PC-9 (cell line): Measurements from ENCODE around the gene MLC1. TPM values are rescaled to one million over a fixed set of nuclear protein-coding genes. Genes with fewer than 3 reads are reported as not detected.

Experiments
- BruUV-seq: library from RNA; stranded (reverse); fragments of 400-500 nt; replicated peaks from 2 replicates; lab custom pipeline; 2021; lab: Mats Ljungman, UMichigan
- CTCF ChIA-PET: fragments of 300-600 bp; sonication (Branson Sonifier 250); formaldehyde crosslinking; loops from one replicate; lab custom pipeline; 2022; ENCODE audit warnings: antibody characterized with exemption; lab: Charles Lee
- POLR2A ChIA-PET: fragments of 300-600 bp; sonication (Branson Sonifier 250); formaldehyde crosslinking; loops from one replicate; lab custom pipeline; 2022; ENCODE audit warnings: antibody characterized with exemption; ENCODE audit not compliant: unreplicated experiment; lab: Charles Lee
- DNase-seq, 2 experiments: peaks; one replicate each; pipeline versions ENCODE4 v3.0.0 to v3.0.0-alpha.2; 2015 to 2022; ENCODE audit warnings: mixed read lengths in 1 of 2
- H2AFZ ChIP-seq: fragments of 200-600 bp; sonication (generic); 2 replicates; pipeline ENCODE4 v1.8.1; 2017; ENCODE audit warnings: antibody characterized with exemption
- H3F3A ChIP-seq: fragments of 200-600 bp; sonication (generic); 2 replicates; pipeline ENCODE4 v1.8.1; 2017; ENCODE audit warnings: antibody characterized with exemption, mild to moderate bottlenecking, low read depth; ENCODE audit not compliant: insufficient read depth
- H3K27ac ChIP-seq: fragments of 200-600 bp; sonication (generic); 2 replicates; pipeline ENCODE4 v1.6.1; 2016; ENCODE audit warnings: mixed run types
- H3K27me3 ChIP-seq: fragments of 200-600 bp; sonication (generic); 2 replicates; pipeline ENCODE4 v1.6.1; 2016; ENCODE audit warnings: low read depth, mixed run types; ENCODE audit not compliant: insufficient read depth
- H3K36me3 ChIP-seq: fragments of 200-600 bp; sonication (generic); 2 replicates; pipeline ENCODE4 v1.6.1; 2016; ENCODE audit warnings: low read depth, mixed run types
- H3K4me1 ChIP-seq: fragments of 200-600 bp; sonication (generic); replicated peaks from 2 replicates; pipeline ENCODE4 v1.6.1; 2016; ENCODE audit warnings: mixed run types; ENCODE audit not compliant: insufficient read depth
- H3K4me2 ChIP-seq: fragments of 200-600 bp; sonication (generic); 2 replicates; pipeline ENCODE4 v1.6.1; 2017; ENCODE audit warnings: mixed run types
- H3K4me3 ChIP-seq: fragments of 200-600 bp; sonication (generic); 2 replicates; pipeline ENCODE4 v1.6.1; 2016; ENCODE audit warnings: mixed run types
- H3K79me2 ChIP-seq: fragments of 200-600 bp; sonication (generic); 2 replicates; pipeline ENCODE4 v1.6.1; 2017; ENCODE audit warnings: low read depth, mixed run types
- H3K9me2 ChIP-seq: fragments of 200-600 bp; sonication (generic); 2 replicates; pipeline ENCODE4 v1.8.1; 2017; ENCODE audit warnings: mild to moderate bottlenecking; ENCODE audit not compliant: insufficient read depth
- H3K9me3 ChIP-seq: fragments of 200-600 bp; sonication (generic); 2 replicates; pipeline ENCODE4 v1.8.1; 2016; ENCODE audit warnings: low read depth; ENCODE audit not compliant: insufficient read depth
- H4K20me1 ChIP-seq: fragments of 200-600 bp; sonication (generic); 2 replicates; pipeline ENCODE4 v1.8.1; 2017; ENCODE audit not compliant: insufficient read depth
- CTCF ChIP-seq: fragments of 200-600 bp; sonication (generic); conservative IDR thresholded peaks from 2 replicates; pipeline ENCODE4 v1.6.1; 2017; ENCODE audit warnings: mixed run types, antibody characterized with exemption, mild to moderate bottlenecking, moderate library complexity
- EZH2 ChIP-seq: fragments of 200-600 bp; sonication (generic); IDR thresholded peaks from 2 replicates; pipeline ENCODE4 v1.8.0; 2017; ENCODE audit warnings: antibody characterized with exemption, low read depth
- intact Hi-C: fragments of 100-400 bp; cut with micrococcal nuclease; formaldehyde crosslinking; loops from one replicate; pipeline ENCODE4 v1.10.0; 2022; ENCODE audit not compliant: unreplicated experiment
- total RNA-seq: library from RNA; stranded (reverse); gene quantifications from 2 replicates; pipeline ENCODE4 v1.2.3, GENCODE V29; 2021

The MLC1 gene
- total RNA-seq, 1 experiment from 2014 or later = not detected

GRCh38 chr22:50057278-50058060 lies 27.8 kb downstream of the MLC1 start:
- CTCF ChIA-PET = no interaction called here
- no peaks in the 10 kb centered on the region for H3F3A ChIP-seq
- H4K20me1 ChIP-seq = no peaks in the 10 kb centered on the region
- POLR2A ChIA-PET = no interaction called here
- intact Hi-C loops = no loop called here
- H3K79me2 ChIP-seq = no peaks in the 10 kb centered on the region
- H3K4me1 ChIP-seq = no peaks in the 10 kb centered on the region
- TF ChIP-seq EZH2 (no peak), CTCF (no peak)
- H2AFZ ChIP-seq = no peak overlapping the region
- H3K4me2 ChIP-seq = no peak overlapping the region
- no peaks in the 10 kb centered on the region for H3K9me2 ChIP-seq
- no peaks in the 10 kb centered on the region for H3K9me3 ChIP-seq
- peaks cover 76% of the 10 kb centered on the region for H3K27me3 ChIP-seq
- H3K36me3 ChIP-seq = no peaks in the 10 kb centered on the region
- DNase-seq = no peak
- no TSS peak for BruUV-seq
- H3K4me3 ChIP-seq = no peak overlapping the region
- H3K27ac ChIP-seq = no peak overlapping the region

GRCh38 chr22:50056214-50056972 lies 28.8 kb downstream of the MLC1 start:
- Histone ChIP-seq H3K79me2 (no peaks in the 10 kb centered on the region), H3K36me3 (no peaks in the 10 kb centered on the region), H3F3A (no peaks in the 10 kb centered on the region), H3K4me2 (no peak overlapping the region), H3K4me3 (no peak overlapping the region), H3K4me1 (no peaks in the 10 kb centered on the region), H2AFZ (no peak overlapping the region), H3K27me3 (peaks cover 76% of the 10 kb centered on the region), H3K9me2 (no peaks in the 10 kb centered on the region), H3K27ac (no peak overlapping the region), H3K9me3 (no peaks in the 10 kb centered on the region), H4K20me1 (no peaks in the 10 kb centered on the region)
- DNase-seq = no peak
- no peak for TF ChIP-seq EZH2
- no peak for TF ChIP-seq CTCF
- POLR2A ChIA-PET = no interaction called here
- no TSS peak for BruUV-seq
- intact Hi-C loops = no loop called here
- CTCF ChIA-PET = no interaction called here

- H3K27me3 ChIP-seq = peaks cover 76% of the 10 kb centered on the region
- no peak for TF ChIP-seq CTCF
- TF ChIP-seq EZH2 = no peak
- H3K4me2 ChIP-seq = no peak overlapping the region
- H3K36me3 ChIP-seq = no peaks in the 10 kb centered on the region
- H4K20me1 ChIP-seq = peaks cover 6% of the 10 kb centered on the region; the same call in 1 of the 2 replicates
- no peak overlapping the region for H2AFZ ChIP-seq
- H3K79me2 ChIP-seq = no peaks in the 10 kb centered on the region
- BruUV-seq = no TSS peak
- intact Hi-C loops = no loop called here
- DNase-seq = no peak
- ChIA-PET POLR2A (no interaction called here), CTCF (no interaction called here)
- no peaks in the 10 kb centered on the region for H3F3A ChIP-seq
- no peak overlapping the region for H3K27ac ChIP-seq
- no peaks in the 10 kb centered on the region for H3K9me2 ChIP-seq
- no peaks in the 10 kb centered on the region for H3K9me3 ChIP-seq
- no peak overlapping the region for H3K4me3 ChIP-seq
- H3K4me1 ChIP-seq = no peaks in the 10 kb centered on the region
Observed at GRCh38 chr22:50053861-50054260, 31.4 kb downstream of the MLC1 start.
